ENCODE results near the gene TBC1D2B. TPM values are rescaled to one million over a fixed set of nuclear protein-coding genes. Genes with fewer than 3 reads are reported as not detected.
A peak's percentile ranks its signal among the peaks of the same experiment; 100 is the strongest.

The TBC1D2B gene
- total RNA-seq (ENCODE audit: low replicate concordance), result 17.4 and 22.1 TPM in 2 replicates
- long read RNA-seq, full-length matches to known transcripts, result 2 of 6 reads
- long read RNA-seq, partial matches to known transcripts, result 3 of 6 reads
- long read RNA-seq, other reads (novel, unspliced or antisense), result 1 of 6 reads

- Mint-ChIP-seq H3K27me3 (no peaks in the 10 kb centered on the region), H3K4me3 (peak within 1 kb of the TSS; percentile 98), H3K4me1 (ENCODE audit: unreplicated experiment) (peaks cover 17% of the 10 kb centered on the region), H3K9me3 (no peaks in the 10 kb centered on the region), H3K27ac (peak within 1 kb of the TSS; percentile 85), H3K36me3 (no peaks in the 10 kb centered on the region)
- DNase-seq (ENCODE audit: extremely low spot score, unreplicated experiment), result peak; percentile 76
- TF ChIP-seq CTCF (conservative IDR thresholded peaks at IDR 0.05), result no peak
Measured at GRCh38 chr15:78077053-78077870, at the start of gene TBC1D2B. Gene TBC1D2B, minus strand, starts transcription at chr15:78077711. Its CDS starts 59 bp downstream, at chr15:78077652.

- Mint-ChIP-seq H3K27me3 (no peaks in the 10 kb centered on the region), H3K27ac (no peak overlapping the region), H3K36me3 (no peaks in the 10 kb centered on the region), H3K4me1 (ENCODE audit: unreplicated experiment) (peaks cover 13% of the 10 kb centered on the region), H3K4me3 (no peak overlapping the region), H3K9me3 (no peaks in the 10 kb centered on the region)
- DNase-seq (ENCODE audit: extremely low spot score, unreplicated experiment), result no peak
- no peak for TF ChIP-seq CTCF (conservative IDR thresholded peaks at IDR 0.05)
Measured at GRCh38 chr15:78125267-78125666, 47.8 kb upstream of the TBC1D2B start.

GRCh38 chr15:78120523-78120922 lies 43.0 kb upstream of the TBC1D2B start:
- no peak for DNase-seq (ENCODE audit: extremely low spot score, unreplicated experiment)
- Mint-ChIP-seq H3K36me3 (no peaks in the 10 kb centered on the region), H3K4me1 (ENCODE audit: unreplicated experiment) (peaks cover 5% of the 10 kb centered on the region), H3K27ac (no peak overlapping the region), H3K4me3 (no peak overlapping the region), H3K27me3 (no peaks in the 10 kb centered on the region), H3K9me3 (no peaks in the 10 kb centered on the region)
- no peak for TF ChIP-seq CTCF (conservative IDR thresholded peaks at IDR 0.05)

GRCh38 chr15:78112551-78112950 lies 35.0 kb upstream of the TBC1D2B start:
- H3K27me3 Mint-ChIP-seq, result no peaks in the 10 kb centered on the region
- no peaks in the 10 kb centered on the region for H3K36me3 Mint-ChIP-seq
- no peak overlapping the region for H3K27ac Mint-ChIP-seq
- DNase-seq (ENCODE audit: extremely low spot score, unreplicated experiment), result no peak
- H3K4me1 Mint-ChIP-seq (ENCODE audit: unreplicated experiment), result no peaks in the 10 kb centered on the region
- TF ChIP-seq CTCF (conservative IDR thresholded peaks at IDR 0.05), result no peak
- H3K4me3 Mint-ChIP-seq, result no peak overlapping the region
- no peaks in the 10 kb centered on the region for H3K9me3 Mint-ChIP-seq

GRCh38 chr15:78111788-78112187 lies 34.3 kb upstream of the TBC1D2B start:
- H3K27me3 Mint-ChIP-seq, result no peaks in the 10 kb centered on the region
- H3K4me3 Mint-ChIP-seq, result no peak overlapping the region
- H3K9me3 Mint-ChIP-seq, result no peaks in the 10 kb centered on the region
- no peaks in the 10 kb centered on the region for H3K4me1 Mint-ChIP-seq (ENCODE audit: unreplicated experiment)
- H3K27ac Mint-ChIP-seq, result no peak overlapping the region
- H3K36me3 Mint-ChIP-seq, result no peaks in the 10 kb centered on the region
- no peak for DNase-seq (ENCODE audit: extremely low spot score, unreplicated experiment)
- no peak for TF ChIP-seq CTCF (conservative IDR thresholded peaks at IDR 0.05)
